HepG2 (cell line): Measurements from ENCODE around the gene ACTR6. TPM values are rescaled to one million over a fixed set of nuclear protein-coding genes. Genes with fewer than 3 reads are reported as not detected.
A peak's percentile ranks its signal among the peaks of the same experiment; 100 is the strongest.

Experiments
- ASH2L ChIP-seq: fragments of 300-600, 200-600 bp; sonication (generic); IDR thresholded peaks from 2 replicates; pipeline ENCODE4 v1.7.0; 2017; ENCODE audit warnings: low read depth, mild to moderate bottlenecking, moderate library complexity, mixed read lengths, low read length; ENCODE audit not compliant: insufficient read length
- CREB1 ChIP-seq, 2 experiments: fragments of 450-650 bp in 1 of 2; IDR thresholded peaks; 2 replicates each; pipeline ENCODE4 v1.6.1; 2016 to 2017; ENCODE audit warnings: control low read depth in 1 of 2, mild to moderate bottlenecking in 1 of 2, missing compliant biosample characterization in 1 of 2, missing genetic modification characterization in 1 of 2
- ELF3 ChIP-seq: IDR thresholded peaks from 2 replicates; pipeline ENCODE4 v1.6.1; 2016; ENCODE audit warnings: missing genetic modification reagents, missing compliant biosample characterization
- HNRNPUL1 ChIP-seq: fragments of 200-400 bp; formaldehyde crosslinking; IDR thresholded peaks from 2 replicates; pipeline ENCODE4 v1.6.1; 2017; ENCODE audit warnings: low read depth, mild to moderate bottlenecking, low read length, moderate library complexity
- IRF2 ChIP-seq: IDR thresholded peaks from 2 replicates; pipeline ENCODE4 v1.6.1; 2018; ENCODE audit warnings: missing genetic modification reagents, missing compliant biosample characterization
- JUN ChIP-seq: sonication (generic); formaldehyde crosslinking; IDR thresholded peaks from 2 replicates; pipeline ENCODE4 v1.4.0; 2020; ENCODE audit warnings: mild to moderate bottlenecking, missing genetic modification reagents
- KLF15 ChIP-seq: sonication (generic); formaldehyde crosslinking; IDR thresholded peaks from 2 replicates; pipeline ENCODE4 v1.8.1; 2023; ENCODE audit warnings: borderline replicate concordance, mild to moderate bottlenecking, inconsistent platforms, missing genetic modification reagents, mixed read lengths
- KMT2A ChIP-seq: sonication (generic); formaldehyde crosslinking; IDR thresholded peaks from 2 replicates; pipeline ENCODE4 v1.4.0; 2020; ENCODE audit warnings: missing genetic modification reagents
- MAZ ChIP-seq, 2 experiments: sonication (generic) in 1 of 2; formaldehyde crosslinking in 1 of 2; IDR thresholded peaks; 2 replicates each; pipeline versions ENCODE4 v1.5.0 to v1.6.1; 2012 to 2020; ENCODE audit warnings: low read depth in 2 of 2, mild to moderate bottlenecking in 2 of 2, borderline replicate concordance in 1 of 2, improper control_type of control experiment in 1 of 2, low read length in 1 of 2, missing genetic modification reagents in 1 of 2, moderate library complexity in 1 of 2
- NCOR1 ChIP-seq: fragments of 200-600 bp; sonication (generic); IDR thresholded peaks from 2 replicates; pipeline ENCODE4 v1.7.0; 2017; ENCODE audit warnings: antibody characterized with exemption, low read length, borderline replicate concordance
- NR2C2 ChIP-seq: sonication (generic); formaldehyde crosslinking; IDR thresholded peaks from 2 replicates; pipeline ENCODE4 v1.4.0; 2020; ENCODE audit warnings: missing genetic modification reagents, mild to moderate bottlenecking, moderate library complexity, borderline replicate concordance
- PAWR ChIP-seq: sonication (generic); formaldehyde crosslinking; IDR thresholded peaks from 2 replicates; pipeline ENCODE4 v1.4.0; 2020; ENCODE audit warnings: missing genetic modification reagents, mild to moderate bottlenecking, borderline replicate concordance
- POLR2G ChIP-seq: fragments of 200-400 bp; formaldehyde crosslinking; IDR thresholded peaks from 2 replicates; pipeline ENCODE4 v1.6.1; 2018; ENCODE audit warnings: mild to moderate bottlenecking, low read depth, low read length, moderate library complexity
- SMARCC2 ChIP-seq: fragments of 450-650 bp; IDR thresholded peaks from 2 replicates; pipeline ENCODE4 v1.6.1; 2017; ENCODE audit warnings: antibody characterized with exemption, mild to moderate bottlenecking
- YY1 ChIP-seq: IDR thresholded peaks from 2 replicates; pipeline ENCODE4 v1.6.1; 2011; ENCODE audit warnings: low read length, low read depth, moderate library complexity, mild to moderate bottlenecking; ENCODE audit not compliant: insufficient read depth, insufficient replicate concordance
- ZBTB2 ChIP-seq: sonication (generic); formaldehyde crosslinking; IDR thresholded peaks from 2 replicates; pipeline ENCODE4 v1.8.0; 2022; ENCODE audit warnings: low read depth, missing genetic modification reagents
- ZNF124 ChIP-seq: sonication (generic); formaldehyde crosslinking; IDR thresholded peaks from 2 replicates; pipeline ENCODE4 v1.4.0; 2020; ENCODE audit warnings: missing genetic modification reagents
- ZNF264 ChIP-seq: sonication (generic); formaldehyde crosslinking; IDR thresholded peaks from 2 replicates; pipeline ENCODE4 v1.4.0; 2020; ENCODE audit warnings: missing genetic modification reagents
- ZNF367 ChIP-seq: sonication (generic); formaldehyde crosslinking; IDR thresholded peaks from 2 replicates; pipeline ENCODE4 v1.4.0; 2020; ENCODE audit warnings: missing genetic modification reagents, borderline replicate concordance
- ZNF563 ChIP-seq: sonication (generic); formaldehyde crosslinking; IDR thresholded peaks from 2 replicates; pipeline ENCODE4 v1.8.0; 2022; ENCODE audit warnings: mild to moderate bottlenecking, moderate library complexity, missing genetic modification reagents
- ZNF770 ChIP-seq: sonication (generic); formaldehyde crosslinking; IDR thresholded peaks from 2 replicates; pipeline ENCODE4 v1.5.0; 2020; ENCODE audit warnings: mild to moderate bottlenecking, missing genetic modification reagents
- ZNF777 ChIP-seq: sonication (generic); formaldehyde crosslinking; IDR thresholded peaks from 2 replicates; pipeline ENCODE4 v1.4.0; 2020; ENCODE audit warnings: missing genetic modification reagents
- ZZZ3 ChIP-seq: sonication (generic); formaldehyde crosslinking; IDR thresholded peaks from 2 replicates; pipeline ENCODE4 v1.4.0; 2020; ENCODE audit warnings: missing genetic modification reagents, mild to moderate bottlenecking, borderline replicate concordance
- polyA plus RNA-seq, 8 experiments: library from polyadenylated mRNA; depleted of rRNA in 3 of 8; stranded (reverse) in 7 of 8; unstranded in 1 of 8; fragments of >200 nt; fragmentation: Illumina TruSeq in 4 of 8; extraction: Trizol in 4 of 8; gene quantifications; 2 replicates each; pipeline versions ENCODE4 v1.2.1 to v1.2.3, GENCODE V29; 2011 to 2016; ENCODE audit warnings: low read depth in 4 of 8, missing spikeins in 1 of 8, mixed read lengths in 1 of 8; ENCODE audit not compliant: insufficient read depth in 1 of 8
- total RNA-seq, 5 experiments: library from RNA; depleted of rRNA; stranded (reverse); fragments of >200 nt; fragmentation: Illumina TruSeq; extraction: Trizol; gene quantifications; 2 replicates each; pipeline ENCODE4 v1.2.3, GENCODE V29; 2016; ENCODE audit warnings: low read depth in 1 of 5

ACTR6 gene
- total and polyA plus RNA-seq, 2 of the 13 experiments (the other 11 are each of a cell fraction or from before 2014, with no cell fraction given): 12.9 to 22.4 TPM

GRCh38 chr12:100266835-100267602 lies 66.4 kb downstream of the ACTR6 start, which contains the start of the genes DEPDC4 and SCYL2 (continued):
- TF ChIP-seq CREB1 (IDR thresholded peaks at IDR 0.05) (peak; percentile 99), CREB1 (CRISPR knock-in tag; IDR thresholded peaks at IDR 0.05) (peak; percentile 95), IRF2 (no peak), HNRNPUL1 (no peak), ZBTB2 (CRISPR knock-in tag) (peak; percentile 64; the same call in 1 of the 2 replicates), KLF15 (CRISPR knock-in tag) (0 out of 2 replicates have a peak, but pooled peaks have one; percentile 2), POLR2G (peak; percentile 69), ELF3 (CRISPR knock-in tag) (0 out of 2 replicates have a peak, but pooled peaks have one; percentile 9), NR2C2 (CRISPR knock-in tag) (peak; percentile 18; the same call in 1 of the 2 replicates), SMARCC2 (no peak), KMT2A (CRISPR knock-in tag) (peak; percentile 19; the same call in 1 of the 2 replicates), YY1 (peak; percentile 79), MAZ (IDR thresholded peaks at IDR 0.05; ENCODE audit: borderline replicate concordance, low read depth, low read length) (0 out of 2 replicates have a peak, but pooled peaks have one; percentile 16), MAZ (CRISPR knock-in tag; IDR thresholded peaks at IDR 0.05; ENCODE audit: low read depth) (peak; percentile 71; the same call in 1 of the 2 replicates), ZNF563 (CRISPR knock-in tag) (0 out of 2 replicates have a peak, but pooled peaks have one; percentile 36), ZNF367 (CRISPR knock-in tag) (peak; percentile 60; the same call in 1 of the 2 replicates), ZZZ3 (CRISPR knock-in tag) (no peak), ZNF124 (CRISPR knock-in tag) (no peak), NCOR1 (no peak; the same call in 1 of the 2 replicates), ZNF777 (CRISPR knock-in tag) (peak; percentile 59), ZNF264 (no peak), JUN (CRISPR knock-in tag) (peak; percentile 72; the same call in 1 of the 2 replicates), ZNF770 (CRISPR knock-in tag) (peak; percentile 26; the same call in 1 of the 2 replicates), PAWR (CRISPR knock-in tag) (0 out of 2 replicates have a peak, but pooled peaks have one; percentile 42), ASH2L (peak; percentile 95)
